Coronary artery (tissue), 2 donors: ENCODE measurements around the gene GNAO1.

Source experiments
- DNase-seq: peaks from one replicate; pipeline ENCODE4 v3.0.0-alpha.2; 2017; ENCODE audit warnings: low spot score
- H3K27ac ChIP-seq, 2 donors: fragments of 200-600 bp; sonication (generic); one replicate each; pipeline ENCODE4 v1.5.1; 2016 to 2019
- H3K4me3 ChIP-seq: fragments of 200-600 bp; sonication (generic); 2 replicates; pipeline ENCODE4 v1.5.1; 2016; ENCODE audit warnings: mild to moderate bottlenecking, moderate library complexity
- CTCF ChIP-seq: fragments of 200-600 bp; sonication (generic); IDR thresholded peaks from one replicate; pipeline ENCODE4 v1.5.1; 2019; ENCODE audit warnings: antibody characterized with exemption

The GNAO1 gene

GRCh38 chr16:56362057-56362655, 170.9 kb downstream of the GNAO1 start:
- TF ChIP-seq CTCF = no peak
- no peak for DNase-seq
- Histone ChIP-seq H3K27ac (no peak overlapping the region), H3K4me3 (no peak overlapping the region)

GRCh38 chr16:56362706-56363105, 171.4 kb downstream of the GNAO1 start:
- TF ChIP-seq CTCF = no peak
- H3K27ac ChIP-seq = no peak overlapping the region
- peak; percentile 71 for DNase-seq
- H3K4me3 ChIP-seq = no peak overlapping the region

- no peak for DNase-seq
- no peak overlapping the region for H3K27ac ChIP-seq
- no peak overlapping the region for H3K4me3 ChIP-seq
- TF ChIP-seq CTCF = no peak
Measured at GRCh38 chr16:56363181-56363716, 172.0 kb downstream of the GNAO1 start.

GRCh38 chr16:56363781-56364565, 172.7 kb downstream of the GNAO1 start:
- H3K4me3 ChIP-seq = no peak overlapping the region
- DNase-seq = no peak
- TF ChIP-seq CTCF = no peak
- H3K27ac ChIP-seq = no peak overlapping the region

- Histone ChIP-seq H3K27ac (no peak overlapping the region), H3K4me3 (no peak overlapping the region)
- DNase-seq = no peak
- no peak for TF ChIP-seq CTCF
Measured at GRCh38 chr16:56364865-56365264, 173.6 kb downstream of the GNAO1 start.

GRCh38 chr16:56365552-56365951, 174.3 kb downstream of the GNAO1 start:
- no peak for DNase-seq
- no peak overlapping the region for H3K4me3 ChIP-seq
- H3K27ac ChIP-seq = no peak overlapping the region
- no peak for TF ChIP-seq CTCF

GRCh38 chr16:56366945-56367344, 175.7 kb downstream of the GNAO1 start:
- Histone ChIP-seq H3K4me3 (no peak overlapping the region), H3K27ac (no peak overlapping the region)
- no peak for TF ChIP-seq CTCF
- DNase-seq = peak; percentile 68
